Middle frontal gyrus (tissue), 1 donor: ENCODE results near the gene JPH2.

Experiments used
- DNase-seq: peaks from one replicate; pipeline ENCODE4 v3.0.0-alpha.2; 2015; ENCODE audit warnings: low spot score; ENCODE audit errors: extremely low spot score

The JPH2 gene

GRCh38 chr20:44125332-44126127 lies 61.5 kb downstream of the JPH2 start:
- DNase-seq, result no peak

- DNase-seq, result no peak
Observed at GRCh38 chr20:44123874-44124535, 63.0 kb downstream of the JPH2 start.

GRCh38 chr20:44123251-44123650 lies 63.7 kb downstream of the JPH2 start:
- no peak for DNase-seq

- DNase-seq, result no peak
Observed at GRCh38 chr20:44120676-44121425, 66.1 kb downstream of the JPH2 start.

GRCh38 chr20:44118185-44119033 lies 68.6 kb downstream of the JPH2 start:
- DNase-seq, result no peak

- no peak for DNase-seq
Observed at GRCh38 chr20:44117296-44118184, 69.4 kb downstream of the JPH2 start.

- no peak for DNase-seq
Observed at GRCh38 chr20:44115762-44116644, 71.0 kb downstream of the JPH2 start.

- no peak for DNase-seq
Observed at GRCh38 chr20:44115181-44115580, 71.8 kb downstream of the JPH2 start.

GRCh38 chr20:44113618-44114376 lies 73.2 kb downstream of the JPH2 start:
- DNase-seq, result no peak

GRCh38 chr20:44112889-44113617 lies 73.9 kb downstream of the JPH2 start:
- no peak for DNase-seq

- no peak for DNase-seq
Observed at GRCh38 chr20:44112456-44112855, 74.5 kb downstream of the JPH2 start.

- no peak for DNase-seq
Observed at GRCh38 chr20:44111712-44112335, 75.2 kb downstream of the JPH2 start.

- no peak for DNase-seq
Observed at GRCh38 chr20:44110816-44111568, 76.0 kb downstream of the JPH2 start.

GRCh38 chr20:44109951-44110361 lies 77.0 kb downstream of the JPH2 start:
- no peak for DNase-seq

- DNase-seq, result no peak
Observed at GRCh38 chr20:44106615-44107014, 80.4 kb downstream of the JPH2 start.

- DNase-seq, result no peak
Observed at GRCh38 chr20:44104798-44105517, 82.0 kb downstream of the JPH2 start.
